ENCODE measurements around the gene ITGB6.
"Not testable (repeated sequence)": the region's sequence is repeated elsewhere in the genome, so short reads cannot be mapped to it uniquely, and the experiment has no call there.

Gene ITGB6

DNA sequence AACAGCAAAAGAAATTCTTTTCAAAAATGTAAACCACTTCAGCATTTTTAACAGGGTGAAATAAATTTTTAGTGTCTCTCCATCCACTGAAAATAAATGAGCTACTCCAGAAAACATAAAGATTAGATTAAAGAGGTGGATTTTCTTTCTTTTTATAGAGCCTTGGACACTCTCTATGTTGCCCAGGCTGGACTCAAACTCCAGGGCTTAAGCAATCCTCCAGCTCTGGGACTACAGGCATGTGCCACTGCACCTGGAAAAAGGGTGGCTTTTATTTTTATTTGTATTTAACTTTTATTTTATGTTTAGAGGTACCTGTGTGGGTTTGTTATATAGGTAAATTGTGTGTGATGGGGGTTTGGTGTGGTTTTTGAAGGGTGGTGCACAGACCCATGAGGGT is 19.9 kb downstream of the ITGB6 start:
- no peak for DNase-seq

DNA sequence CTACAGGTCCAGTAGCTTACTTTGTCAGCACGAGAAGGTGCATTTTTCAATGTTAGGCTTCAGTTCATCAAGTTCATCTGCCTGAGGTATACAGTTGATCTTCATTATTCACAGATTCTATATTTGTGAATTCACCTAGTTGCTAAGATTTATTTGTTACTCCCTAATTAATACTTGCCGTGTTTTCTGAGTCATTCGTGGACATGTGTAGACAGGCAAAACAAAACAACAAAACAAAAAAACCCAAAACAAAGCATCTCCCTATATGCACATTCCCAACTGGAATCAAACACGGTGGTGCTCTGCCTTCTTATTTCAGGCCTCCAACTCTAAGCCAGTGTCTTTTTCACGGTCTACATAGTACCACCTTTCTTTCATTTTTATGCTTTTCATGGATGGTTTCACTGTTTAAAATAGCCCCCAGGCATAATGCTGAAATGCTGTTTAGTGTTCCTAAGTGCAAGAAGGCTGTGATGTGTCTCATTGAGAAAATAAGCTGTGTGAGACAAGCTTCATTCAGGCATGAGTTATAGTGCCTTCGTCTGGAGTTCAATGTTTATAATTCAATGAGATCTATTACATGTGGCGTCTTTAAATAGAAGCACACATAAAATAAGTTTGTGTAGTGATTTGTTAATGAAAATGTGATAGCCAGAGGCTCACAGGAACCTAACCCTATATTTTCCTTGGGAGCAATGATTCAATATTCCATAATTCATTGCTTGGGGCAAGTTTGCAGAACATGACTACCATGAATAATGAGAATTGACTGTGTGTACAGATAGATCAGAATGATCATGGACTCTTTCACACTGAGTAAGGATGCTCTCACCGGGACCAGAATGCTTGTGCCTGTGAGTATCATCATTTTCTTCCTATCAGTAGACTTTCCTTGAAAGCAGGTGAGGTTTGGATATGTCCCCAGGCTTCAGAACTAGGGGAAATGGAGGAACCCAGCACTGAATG is 24.6 kb downstream of the ITGB6 start:
- peak; percentile 21 for DNase-seq

DNA sequence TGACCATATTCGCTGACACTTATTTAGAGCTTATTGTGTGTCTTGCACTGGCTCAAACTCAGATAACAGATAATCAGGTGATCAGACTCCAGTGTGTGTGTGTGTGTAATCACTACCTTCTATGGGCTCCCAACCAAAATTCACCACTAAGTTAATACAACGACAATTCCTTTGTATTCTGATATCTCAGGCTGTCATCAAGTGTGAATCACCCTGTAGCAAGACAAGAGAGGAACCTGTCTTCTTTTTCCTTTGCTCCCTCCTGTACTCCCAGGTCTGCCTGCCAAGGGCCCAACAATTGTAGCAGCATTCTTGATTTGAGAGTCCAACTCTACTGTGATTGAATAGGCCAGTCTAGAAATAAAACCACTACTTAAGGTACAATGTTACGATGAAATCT is 25.8 kb downstream of the ITGB6 start:
- DNase-seq = no peak

DNA sequence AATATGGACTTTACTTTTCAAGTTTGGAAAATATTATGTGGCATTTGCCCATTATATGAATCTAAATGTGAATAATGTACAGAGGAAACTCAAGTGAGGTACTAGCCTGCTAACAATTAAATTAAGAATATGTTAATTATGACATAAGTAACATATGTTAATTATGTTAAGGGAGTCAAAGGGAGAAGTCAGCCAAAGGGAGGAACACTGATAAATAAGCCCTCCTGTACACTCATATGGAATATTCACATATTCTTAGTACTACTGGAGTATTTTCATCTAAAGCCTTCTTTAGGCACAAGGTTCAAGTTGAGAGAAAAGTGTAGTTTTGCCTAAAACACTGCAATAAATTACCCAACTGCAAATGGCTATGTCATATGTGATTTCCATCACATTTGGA is 30.1 kb downstream of the ITGB6 start:
- no peak for DNase-seq

- no peak for DNase-seq
Measured at GRCh38 chr2:160169471-160169870, 30.6 kb downstream of the ITGB6 start.

DNA sequence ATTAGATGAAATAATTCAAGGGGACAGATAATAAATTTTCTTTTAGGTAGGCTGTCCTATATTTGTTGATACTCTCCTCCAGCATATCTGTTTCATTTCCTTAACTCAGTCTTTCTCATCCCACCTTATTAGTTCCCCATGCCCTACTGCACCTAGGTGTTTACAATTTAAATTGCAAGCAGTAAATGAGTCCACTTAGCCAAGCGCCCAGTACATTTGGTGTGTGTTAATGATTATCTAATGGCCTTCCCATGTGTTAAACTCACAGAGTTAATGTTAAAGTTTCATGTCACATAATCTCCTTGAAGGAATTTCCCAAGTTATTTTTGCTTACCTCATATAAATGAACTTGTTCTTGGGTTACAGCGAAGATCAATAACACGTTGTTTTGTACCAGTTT is 31.2 kb downstream of the ITGB6 start:
- DNase-seq = no peak

- no peak for DNase-seq
Measured at GRCh38 chr2:160167089-160167740, 32.9 kb downstream of the ITGB6 start.

DNA sequence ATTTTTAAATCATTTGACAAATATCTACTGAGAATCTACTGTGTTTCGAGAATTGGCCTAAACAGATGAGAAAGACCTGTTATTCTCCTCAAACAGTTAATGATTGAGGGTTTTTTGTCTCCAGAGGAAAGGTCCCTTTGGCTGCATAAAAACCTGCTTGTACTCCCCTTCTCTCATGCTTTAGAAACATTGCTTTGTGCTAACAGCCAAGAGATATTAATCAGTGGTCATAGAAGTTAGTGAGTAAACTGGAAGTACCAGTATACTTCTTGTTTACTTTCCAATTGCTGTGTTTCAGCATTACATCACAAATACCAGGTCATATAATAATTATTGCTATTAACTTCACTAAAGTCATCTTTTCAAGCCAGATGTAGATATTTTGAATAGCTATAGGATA is 34.1 kb downstream of the ITGB6 start:
- no peak for DNase-seq

- DNase-seq = no peak
Measured at GRCh38 chr2:160165081-160165480, 35.0 kb downstream of the ITGB6 start.

DNA sequence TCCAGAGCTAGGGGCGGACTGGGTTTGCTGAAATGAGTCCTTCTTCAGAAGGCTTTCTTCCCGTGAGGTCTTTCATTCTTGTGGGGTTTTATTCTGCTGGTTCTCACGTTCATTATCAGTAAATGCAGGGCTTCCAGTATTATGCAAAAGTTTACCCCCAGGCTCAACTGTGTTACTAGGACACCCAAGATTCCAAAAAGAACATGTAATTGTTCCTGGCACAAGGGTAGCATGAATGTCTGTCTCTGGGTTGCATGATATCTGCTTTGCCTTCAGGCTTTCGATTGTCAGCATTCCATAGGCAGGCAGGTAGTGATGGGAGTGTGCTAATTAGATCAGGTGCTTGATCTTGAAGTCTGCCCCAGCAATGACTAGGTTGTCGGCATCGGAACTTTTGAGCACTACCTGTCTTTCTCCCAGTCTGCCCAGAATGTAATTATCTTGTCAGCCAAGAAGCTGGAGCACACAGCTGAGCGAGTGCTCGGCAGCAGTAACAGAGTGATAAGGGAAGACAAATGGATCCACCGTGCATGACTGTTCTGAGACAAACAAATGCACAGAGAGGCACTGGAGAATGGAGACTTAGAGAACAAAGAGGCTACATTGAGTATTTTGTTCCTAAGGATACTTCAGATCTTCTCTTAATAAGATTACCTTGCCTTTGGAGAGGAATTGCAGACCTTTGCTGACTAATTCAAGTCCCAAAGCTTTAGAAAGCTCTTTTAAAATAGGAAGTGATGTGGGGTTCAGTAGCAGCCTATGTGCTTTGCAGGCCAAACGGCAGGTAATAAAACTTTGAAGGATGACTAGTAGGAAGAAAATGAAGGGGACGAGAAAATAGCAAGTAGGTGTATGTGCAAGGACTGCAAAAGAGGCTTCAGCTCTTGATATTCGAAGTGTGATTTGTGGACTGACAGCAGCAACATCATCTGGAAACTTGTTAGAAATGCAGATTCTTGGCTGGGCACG is 41.9 kb downstream of the ITGB6 start:
- no peak for DNase-seq

DNA sequence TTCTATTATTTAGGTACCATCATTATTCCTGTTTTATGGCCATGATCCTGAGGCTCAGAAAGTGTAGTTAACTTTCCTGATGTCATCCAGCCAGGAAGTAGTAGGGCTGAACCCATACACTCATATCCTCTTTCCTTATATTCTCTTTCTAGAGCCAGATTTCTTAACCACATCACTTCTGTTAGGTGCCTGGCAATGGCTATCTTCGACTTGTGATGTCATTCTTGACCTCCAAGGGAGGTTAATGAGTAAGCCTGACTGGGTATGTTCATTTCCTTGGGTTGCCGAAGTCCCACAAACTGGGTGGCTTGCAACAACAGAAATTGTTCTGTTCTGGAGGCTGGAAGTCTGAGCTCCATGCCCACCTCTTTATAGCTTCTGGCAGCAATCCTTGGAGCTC is 43.4 kb downstream of the ITGB6 start:
- DNase-seq = no peak

DNA sequence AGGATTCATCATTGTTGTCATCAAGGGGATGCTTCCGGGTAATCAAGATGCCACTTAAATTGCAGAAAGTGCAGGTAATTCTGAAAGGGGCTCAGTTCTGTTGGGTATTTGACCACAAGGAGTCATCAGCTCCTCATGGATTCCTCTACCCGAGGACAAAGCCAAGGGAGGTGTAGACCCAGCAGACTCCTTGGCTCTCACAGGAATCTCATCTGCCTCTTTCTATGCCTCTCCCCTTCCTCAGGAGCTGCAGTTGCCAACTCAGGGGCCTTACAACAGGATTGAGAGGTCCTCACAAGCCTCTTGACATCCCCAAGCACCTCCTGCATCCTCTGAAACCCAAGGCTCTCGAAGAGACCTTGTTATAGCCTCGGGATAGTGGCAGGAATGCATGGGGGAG is 44.0 kb downstream of the ITGB6 start:
- no peak for DNase-seq

DNA sequence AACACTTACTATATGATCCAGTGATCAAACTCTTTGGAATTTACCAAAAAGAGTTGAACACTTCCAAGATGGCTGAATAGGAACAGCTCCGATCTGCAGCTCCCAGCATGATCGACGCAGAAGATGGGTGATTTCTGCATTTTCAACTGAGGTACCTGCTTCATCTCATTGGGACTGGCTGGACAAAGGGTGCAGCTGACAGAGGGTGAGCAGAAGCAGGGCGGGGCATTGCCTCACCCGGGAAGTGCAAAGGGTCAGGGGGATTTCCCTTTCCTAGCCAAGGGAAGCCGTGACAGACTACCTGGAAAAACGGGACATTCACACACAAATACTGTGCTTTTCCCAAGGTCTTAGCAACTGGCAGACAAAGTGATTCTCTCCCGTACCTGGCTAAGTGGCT is 51.7 kb downstream of the ITGB6 start:
- not testable (repeated sequence) for DNase-seq

GRCh38 chr2:160145471-160145870 is 54.6 kb downstream of the ITGB6 start:
- DNase-seq = no peak

DNA sequence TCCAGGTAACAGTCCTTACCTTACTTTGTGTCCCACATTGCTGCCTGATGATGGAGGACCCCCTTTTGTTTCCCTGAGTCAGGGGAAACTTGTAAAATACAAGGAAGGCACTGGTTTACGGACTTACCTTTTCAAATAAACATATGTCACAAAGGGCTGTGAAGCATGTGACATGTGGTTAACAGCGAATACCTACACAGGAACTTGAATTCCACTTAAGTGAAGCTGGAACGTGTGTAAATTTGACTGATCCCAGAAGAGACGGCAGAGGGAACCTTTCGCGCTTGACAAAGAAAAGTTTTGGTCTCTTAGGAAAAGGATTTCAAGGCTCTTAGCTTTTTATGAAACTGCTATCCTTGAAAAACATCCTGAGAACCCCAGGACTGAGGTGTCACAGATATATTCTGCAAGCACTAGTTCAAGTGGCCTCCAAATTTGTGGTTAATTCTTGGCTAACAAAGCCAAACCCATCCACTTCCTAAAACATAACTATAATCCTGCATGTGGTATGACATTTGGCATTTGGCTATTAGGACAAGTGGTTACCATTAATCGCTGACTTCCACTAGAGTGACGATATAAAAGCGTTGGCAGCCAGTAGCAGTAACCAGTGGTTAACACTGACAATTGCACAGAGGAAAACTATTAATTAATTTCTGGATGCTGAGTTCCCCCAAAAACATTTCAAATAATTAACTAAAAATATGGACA is 55.6 kb downstream of the ITGB6 start:
- no peak for DNase-seq

GRCh38 chr2:160142472-160142871 is 57.6 kb downstream of the ITGB6 start:
- DNase-seq = no peak

- DNase-seq = no peak
Measured at GRCh38 chr2:160141912-160142311, 58.2 kb downstream of the ITGB6 start.

DNA sequence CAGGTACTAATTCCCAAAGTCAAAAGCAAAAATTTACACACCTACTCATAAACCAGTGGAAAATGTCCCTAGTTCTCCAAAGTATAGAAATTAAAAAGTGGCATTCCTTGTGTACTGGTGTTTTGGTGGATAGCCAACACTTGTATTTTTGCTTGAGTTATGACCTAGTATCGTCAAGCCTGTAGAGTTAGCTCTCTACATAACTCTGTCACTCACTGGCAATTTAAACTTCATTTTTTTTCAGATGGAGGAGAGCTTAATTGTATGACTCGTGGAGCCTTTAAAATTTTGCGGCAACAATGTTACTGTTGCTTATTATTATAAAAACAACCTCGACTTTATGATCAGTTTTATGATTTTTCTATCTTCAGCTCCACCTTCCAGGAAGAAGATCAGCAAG is 58.7 kb downstream of the ITGB6 start:
- no peak for DNase-seq

GRCh38 chr2:160140471-160140870 is 59.6 kb downstream of the ITGB6 start:
- no peak for DNase-seq

GRCh38 chr2:160139991-160140390 is 60.1 kb downstream of the ITGB6 start:
- DNase-seq = no peak

DNA sequence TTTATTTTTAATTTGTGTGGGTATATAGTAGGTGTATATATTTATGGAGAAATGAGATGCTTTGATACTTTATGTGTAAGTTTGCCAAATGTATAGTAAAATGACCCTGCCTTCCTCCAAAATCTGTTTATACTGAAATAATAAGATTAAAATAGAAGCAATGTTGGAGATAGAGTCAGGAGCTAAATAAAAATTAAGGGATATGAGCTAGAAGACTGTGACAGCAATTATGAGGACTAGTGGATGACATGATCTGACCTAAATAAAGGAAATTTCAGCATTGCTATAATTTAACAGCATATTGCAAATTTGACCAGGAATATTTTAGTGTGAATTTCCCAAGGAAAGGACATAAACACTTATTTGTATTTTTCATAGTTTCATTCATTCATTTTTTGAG is 60.7 kb downstream of the ITGB6 start:
- no peak for DNase-seq

- no peak for DNase-seq
Measured at GRCh38 chr2:160138406-160138805, 61.7 kb downstream of the ITGB6 start.

DNA sequence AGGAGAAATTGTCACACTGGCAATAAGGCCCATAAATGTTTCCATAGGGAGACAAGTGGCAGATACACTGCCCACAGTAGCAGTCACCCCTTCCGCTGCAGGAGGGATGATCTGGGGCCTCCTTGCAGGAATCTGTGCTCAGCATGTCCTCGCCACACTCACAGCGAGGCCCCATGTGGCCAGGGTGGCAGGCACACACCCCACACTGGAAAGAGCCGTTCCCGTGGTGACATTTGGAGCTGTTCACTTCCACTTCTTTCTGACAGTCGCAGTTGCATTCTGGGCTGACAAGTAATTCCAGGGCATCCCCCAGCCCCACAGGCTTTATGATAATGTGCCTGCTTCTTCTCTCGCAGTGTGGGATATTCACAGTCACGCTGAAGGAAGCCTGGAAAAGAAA is 62.6 kb downstream of the ITGB6 start:
- no peak for DNase-seq
